NCI-H82 treated with DMSO at 0.1 percent for 48 hours (cell line): ENCODE data around the gene EYS.
"Not testable (repeated sequence)": the region's sequence is repeated elsewhere in the genome, so short reads cannot be mapped to it uniquely, and the experiment has no call there.

Source experiments
- DNase-seq: peaks from one replicate; lab custom pipeline; 2025; ENCODE audit not compliant: unreplicated experiment; lab: John Stamatoyannopoulos, UW

The EYS gene

DNA sequence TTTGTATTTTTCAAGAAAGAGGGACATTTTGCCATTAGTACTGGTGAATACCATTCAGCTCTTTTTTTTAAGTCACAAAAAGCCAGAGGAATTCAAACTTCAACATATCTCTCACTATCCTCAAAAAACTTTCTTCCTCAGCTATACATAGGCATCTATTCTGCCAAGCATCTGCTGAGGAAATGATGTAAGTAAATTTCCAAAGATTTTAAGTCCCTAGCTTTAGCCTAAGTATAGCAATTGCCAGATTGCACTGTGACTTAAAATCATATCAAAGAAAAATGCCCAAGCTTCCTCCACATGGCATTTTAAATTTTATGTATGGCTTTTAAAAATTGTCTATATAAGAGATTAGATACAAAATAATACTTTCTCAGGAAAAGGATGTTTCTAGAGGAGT lies 237.4 kb downstream of the EYS start:
- DNase-seq = no peak

DNA sequence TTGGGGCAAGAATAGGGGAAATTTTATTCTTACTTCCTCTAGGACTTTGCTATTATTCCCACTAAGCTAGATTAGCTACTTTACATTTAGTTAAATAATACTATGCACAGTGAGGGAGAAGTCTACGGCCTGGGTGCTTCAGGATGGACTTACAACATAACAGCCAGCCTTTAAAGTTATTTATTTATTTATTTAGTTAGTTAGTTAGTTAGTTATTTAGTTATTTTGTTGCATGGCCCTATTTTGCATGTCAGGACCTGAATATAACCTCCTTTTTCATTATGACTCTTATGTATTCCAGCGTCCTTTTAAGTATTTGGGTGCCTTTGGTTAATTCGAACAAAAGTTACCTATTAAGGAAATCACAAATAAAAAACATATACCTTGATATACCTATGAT lies 238.7 kb downstream of the EYS start:
- DNase-seq = no peak

DNA sequence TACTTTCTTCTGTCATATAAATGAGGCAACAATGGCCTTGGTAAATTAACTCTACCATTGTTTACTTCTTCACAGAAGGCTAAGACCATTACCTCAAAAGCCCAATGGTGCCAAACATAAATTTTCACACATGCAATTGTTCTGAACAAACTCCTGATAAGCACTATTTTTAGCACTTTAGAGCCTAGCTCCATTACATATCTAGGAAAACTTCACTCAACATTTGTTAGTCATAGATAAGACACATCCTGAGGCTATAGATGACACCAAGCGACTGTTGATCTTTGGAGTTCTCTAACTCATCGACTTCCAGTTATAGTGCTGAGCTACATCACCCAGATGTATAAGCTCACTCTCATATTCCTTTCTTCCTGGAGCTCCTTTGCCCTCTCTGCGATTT lies 245.9 kb downstream of the EYS start:
- peak; percentile 36 for DNase-seq

DNA sequence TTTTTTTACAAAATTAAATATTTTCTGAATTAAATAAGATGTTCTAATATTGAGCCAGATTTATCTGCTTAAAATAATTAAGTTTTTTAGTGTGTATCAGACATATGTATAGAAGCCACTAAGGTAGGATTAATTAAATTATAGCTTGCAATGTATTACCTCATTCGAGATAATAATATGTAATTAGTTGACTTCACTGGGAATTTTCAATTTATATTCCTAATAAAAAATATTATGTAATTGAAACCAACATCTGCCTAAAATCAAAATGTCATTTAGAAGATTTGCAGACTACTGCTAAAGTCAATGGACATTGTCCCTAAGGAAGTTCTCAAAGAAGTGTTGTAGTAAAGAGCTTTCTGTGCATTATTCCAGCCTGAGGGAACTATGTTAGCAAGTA lies 254.7 kb downstream of the EYS start:
- DNase-seq = no peak

DNA sequence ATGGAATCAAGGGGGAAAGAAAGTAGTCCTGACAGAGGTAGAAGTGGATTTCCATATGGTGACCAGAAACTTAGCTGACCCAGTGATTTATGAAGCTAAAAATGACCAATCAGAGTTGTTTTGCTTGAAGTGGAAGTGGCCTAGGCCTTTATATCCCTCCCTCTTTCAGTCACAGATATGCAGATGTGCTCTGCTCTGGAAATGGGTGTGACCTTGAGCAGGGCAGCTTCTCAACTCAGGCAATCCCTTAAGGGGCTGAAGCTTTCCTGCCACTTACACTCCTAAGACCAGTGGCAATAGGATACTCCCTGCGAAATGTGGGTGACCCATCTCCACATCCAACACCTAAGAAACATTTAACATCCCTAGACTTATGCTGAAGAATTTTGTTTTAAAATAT lies 256.6 kb downstream of the EYS start:
- no peak for DNase-seq

DNA sequence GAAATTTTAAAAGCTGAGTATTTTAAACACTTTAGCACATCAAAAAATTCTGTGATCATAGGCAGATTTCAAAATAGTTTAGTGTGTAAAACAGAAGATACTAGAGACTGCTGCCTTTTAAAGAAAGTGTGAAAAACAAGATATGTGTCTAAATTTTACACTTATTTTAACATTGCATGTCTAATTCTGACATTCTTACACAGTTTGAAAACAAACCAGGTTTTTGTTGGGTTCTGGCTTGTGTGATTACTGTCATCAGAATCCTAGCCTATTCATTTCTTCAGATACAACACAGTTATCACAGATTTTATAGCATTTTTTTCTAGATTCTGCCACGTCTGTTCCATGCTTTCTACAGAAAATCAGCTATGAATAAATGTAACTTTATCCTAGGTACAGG lies 257.1 kb downstream of the EYS start:
- DNase-seq = no peak

DNA sequence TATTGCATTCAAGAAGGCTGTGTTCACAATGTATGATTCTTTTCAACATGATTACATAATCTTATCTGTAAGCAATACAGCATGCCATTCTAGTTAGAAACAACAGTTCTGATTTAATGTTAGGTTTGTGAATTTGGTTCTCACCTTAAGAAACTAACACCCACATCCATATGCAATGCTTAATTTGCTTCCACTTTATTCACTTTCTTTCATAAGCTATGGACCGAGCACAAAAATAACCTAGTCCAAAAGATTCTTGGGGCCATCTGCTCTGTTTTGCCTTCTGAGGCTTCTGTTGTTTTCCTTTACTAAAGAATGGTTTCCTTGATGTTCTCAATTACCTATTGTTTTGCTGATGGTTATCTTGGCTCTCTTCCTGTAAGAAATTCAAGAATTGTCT lies 258.2 kb downstream of the EYS start:
- no peak for DNase-seq

DNA sequence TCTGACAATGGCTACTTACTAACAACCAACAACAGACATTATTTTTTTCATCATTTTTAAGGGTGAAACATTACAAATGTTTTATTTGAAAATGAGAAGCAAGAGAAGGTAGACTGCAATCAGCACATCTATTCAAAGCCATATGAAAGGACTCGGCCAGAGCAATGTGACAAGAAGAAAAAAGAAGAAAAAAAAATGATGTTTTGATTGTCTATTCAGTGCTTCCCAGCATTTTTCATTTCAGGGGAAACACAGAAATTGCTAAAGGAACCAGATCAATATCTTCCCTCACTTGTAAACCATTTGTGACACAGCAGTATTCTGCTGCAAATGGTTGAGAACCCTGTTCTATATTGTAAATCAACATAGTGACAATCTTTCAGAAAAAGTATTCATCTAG lies 270.7 kb downstream of the EYS start:
- no peak for DNase-seq

DNA sequence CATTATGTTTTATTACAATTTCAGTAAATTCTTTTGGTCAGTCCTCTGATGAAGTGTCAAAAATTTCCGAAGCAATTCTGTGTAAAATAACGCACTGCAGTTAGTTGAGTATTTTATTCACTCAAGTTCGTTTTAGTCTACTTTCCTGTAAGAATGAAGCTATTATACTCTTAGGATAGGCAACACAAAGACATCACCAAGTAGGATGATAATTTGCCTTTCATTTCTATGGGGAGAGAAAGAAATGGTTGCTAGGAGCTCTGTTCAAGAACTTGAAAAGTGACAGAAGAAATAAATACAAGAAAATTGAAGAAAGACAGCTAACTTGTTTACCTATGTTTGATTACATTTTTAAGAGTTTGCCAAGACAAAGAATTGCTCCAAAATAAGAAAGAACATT lies 290.4 kb downstream of the EYS start:
- DNase-seq = no peak

DNA sequence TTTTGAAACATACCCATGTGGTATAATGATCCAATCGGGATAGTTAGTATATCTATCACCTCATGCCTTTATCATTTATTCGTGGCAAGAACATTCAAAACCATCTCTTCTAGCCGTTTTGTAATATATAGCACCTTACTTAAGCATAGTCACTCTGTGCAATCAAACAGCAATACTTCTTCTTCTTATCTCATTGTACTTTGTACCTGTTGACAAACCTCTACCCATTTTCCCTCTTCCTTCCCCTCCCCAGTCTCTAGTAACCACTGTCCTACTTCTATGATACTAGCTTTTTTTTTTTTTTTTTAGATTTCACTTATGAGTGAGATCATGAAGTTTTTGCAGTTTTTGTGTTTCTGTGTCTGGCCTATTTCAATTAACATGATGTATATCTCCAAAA lies 296.7 kb downstream of the EYS start:
- no peak for DNase-seq

DNA sequence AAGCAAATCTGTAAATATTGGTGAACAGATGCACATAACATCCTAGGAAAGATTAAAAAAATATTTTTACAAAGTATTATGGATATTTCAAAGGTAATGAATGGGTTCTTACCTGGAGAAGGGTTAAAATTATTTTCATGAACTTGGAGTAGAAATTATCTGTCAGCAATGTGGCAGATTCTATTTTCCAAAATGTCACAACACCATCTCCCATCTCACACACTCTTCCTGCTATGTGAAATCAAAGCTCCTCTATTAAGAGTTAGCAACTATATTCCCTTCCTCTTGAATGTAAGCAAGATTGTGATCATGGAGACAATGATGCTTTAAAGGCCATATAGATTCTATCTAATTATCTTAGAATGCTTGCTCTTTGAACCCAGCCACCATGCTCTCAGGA lies 304.5 kb downstream of the EYS start:
- DNase-seq = no peak

DNA sequence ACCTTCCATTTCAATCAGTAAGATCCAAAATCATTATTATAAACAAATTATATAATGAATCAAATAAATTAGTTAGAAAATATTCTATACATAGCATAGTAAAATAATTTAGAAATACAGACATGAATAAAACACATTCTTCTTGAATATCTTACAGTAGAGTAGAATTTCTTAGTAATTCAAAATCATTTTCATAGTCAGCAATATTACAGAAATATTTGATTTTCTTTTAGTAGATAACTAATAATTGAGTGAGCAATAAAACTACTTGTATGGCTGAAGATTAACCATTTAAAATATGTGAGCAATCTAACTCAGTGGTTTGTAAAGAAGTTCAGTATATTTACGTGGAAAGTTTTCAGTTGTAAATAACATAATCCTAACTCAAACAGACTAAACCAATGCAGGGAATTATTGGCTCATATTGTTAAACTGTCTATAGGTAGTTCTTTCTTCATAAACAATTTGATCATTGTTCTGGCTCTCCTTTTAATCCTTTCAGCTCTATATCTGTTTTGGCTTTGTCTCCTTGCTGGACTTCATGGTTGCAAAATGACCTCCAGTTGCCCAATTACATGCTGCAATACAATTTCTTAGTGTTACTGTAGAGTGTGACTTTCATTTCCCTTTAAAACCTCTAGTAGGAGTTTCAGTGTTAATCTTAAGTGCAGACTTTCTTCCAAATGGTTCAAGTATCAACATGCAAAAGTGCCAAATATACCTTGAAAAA lies 307.5 kb downstream of the EYS start:
- DNase-seq = no peak

DNA sequence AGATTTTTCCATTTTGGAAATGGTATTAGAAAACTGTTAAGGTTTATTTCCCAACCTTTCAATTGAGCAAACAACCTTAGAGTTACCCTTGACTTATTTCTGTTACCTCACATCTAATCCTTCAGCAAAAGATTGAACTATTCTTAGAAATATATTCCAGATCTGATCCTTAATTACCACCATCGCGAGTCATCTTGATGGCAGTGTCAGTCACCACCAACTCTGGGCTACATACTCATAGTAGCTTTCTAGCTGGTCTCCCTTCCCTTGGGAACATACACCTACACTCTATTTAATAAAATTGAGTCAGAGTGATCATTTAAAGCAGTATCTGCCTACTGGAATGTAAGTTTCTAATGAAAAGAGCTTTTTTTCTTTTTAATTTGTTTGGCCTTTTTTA lies 308.2 kb downstream of the EYS start:
- DNase-seq = no peak

DNA sequence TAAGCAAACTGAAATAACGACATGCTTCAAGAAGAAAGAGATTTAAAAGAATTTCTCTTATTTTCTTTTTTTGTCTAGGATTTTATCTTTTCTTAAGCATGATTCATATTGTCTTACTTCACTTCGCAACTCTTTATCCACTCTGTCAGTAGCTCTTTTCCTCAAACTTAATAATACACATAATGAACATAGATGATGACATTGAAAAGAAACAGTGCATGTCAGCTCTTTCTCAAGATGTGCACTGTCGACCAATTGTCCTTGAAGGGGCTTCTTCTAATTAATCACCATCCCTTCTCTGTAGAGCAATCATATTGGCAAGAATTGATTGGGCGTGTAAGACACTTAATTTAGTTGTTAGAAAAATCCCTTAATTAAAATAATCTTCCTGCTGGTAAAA lies 356.5 kb downstream of the EYS start:
- DNase-seq = no peak

DNA sequence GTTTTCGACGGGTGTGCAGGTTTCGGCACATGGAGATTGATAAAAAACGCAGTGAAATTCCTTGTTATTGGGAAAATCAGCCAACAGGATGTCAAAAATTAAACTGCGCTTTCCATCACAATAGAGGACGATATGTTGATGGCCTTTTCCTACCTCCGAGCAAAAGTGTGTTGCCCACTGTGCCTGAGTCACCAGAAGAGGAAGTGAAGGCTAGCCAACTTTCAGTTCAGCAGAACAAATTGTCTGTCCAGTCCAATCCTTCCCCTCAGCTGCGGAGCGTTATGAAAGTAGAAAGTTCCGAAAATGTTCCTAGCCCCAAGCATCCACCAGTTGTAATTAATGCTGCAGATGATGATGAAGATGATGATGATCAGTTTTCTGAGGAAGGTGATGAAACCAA lies 404.4 kb downstream of the EYS start:
- DNase-seq = not testable (repeated sequence)

DNA sequence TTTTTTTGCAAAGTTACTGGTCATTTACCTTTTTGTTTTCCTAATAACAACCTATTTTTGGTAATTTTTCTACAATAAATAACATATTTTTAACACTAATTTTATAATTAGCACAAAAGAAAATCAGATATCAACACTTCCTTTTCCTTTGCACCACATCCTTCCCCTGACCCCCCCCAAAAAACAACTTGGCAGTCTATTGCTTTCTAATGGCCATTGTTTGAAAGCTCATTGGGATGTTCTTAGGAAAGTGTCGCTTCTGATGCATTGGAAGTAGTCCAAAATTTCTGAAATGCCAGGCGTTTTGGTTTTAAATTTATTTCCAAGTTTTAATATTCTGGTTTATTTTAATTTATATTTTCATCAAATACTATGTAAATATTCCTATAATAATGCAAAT lies 407.8 kb downstream of the EYS start:
- no peak for DNase-seq

DNA sequence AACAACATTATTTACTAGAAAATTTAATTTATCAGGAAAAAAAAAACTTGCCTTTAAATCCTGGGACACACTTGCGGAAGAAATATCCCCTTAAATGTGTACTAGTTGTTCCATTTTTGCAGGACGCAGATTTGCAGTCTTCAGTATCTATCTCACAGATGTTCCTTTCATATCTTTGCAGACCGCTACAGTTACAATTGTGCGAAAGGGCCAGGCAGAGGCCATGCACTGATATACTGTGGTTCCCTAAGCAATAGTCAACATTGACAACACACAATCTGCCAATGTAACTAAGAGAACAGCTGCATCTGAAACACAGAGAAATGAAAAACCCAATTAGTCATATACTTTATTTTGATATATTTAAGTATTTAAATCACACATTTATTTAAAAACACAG lies 411.2 kb downstream of the EYS start:
- no peak for DNase-seq

DNA sequence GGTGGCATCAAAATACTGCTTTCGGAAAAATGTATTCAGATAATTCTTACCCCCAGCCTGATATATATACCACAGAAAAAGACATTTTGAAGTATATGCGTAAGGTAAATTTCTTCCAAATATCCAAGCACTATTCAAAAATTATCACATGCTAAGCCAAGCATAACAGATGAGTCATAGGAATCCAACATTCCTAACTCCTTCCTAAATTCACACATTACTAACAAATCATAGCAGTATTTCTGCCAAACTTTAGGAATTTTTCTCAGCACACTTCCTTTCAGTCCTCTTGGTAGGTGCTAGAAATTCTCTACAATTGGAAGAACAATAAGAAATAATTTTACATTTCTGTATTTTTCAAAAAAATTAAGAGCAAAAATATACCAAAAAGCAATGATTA lies 417.5 kb downstream of the EYS start:
- no peak for DNase-seq

DNA sequence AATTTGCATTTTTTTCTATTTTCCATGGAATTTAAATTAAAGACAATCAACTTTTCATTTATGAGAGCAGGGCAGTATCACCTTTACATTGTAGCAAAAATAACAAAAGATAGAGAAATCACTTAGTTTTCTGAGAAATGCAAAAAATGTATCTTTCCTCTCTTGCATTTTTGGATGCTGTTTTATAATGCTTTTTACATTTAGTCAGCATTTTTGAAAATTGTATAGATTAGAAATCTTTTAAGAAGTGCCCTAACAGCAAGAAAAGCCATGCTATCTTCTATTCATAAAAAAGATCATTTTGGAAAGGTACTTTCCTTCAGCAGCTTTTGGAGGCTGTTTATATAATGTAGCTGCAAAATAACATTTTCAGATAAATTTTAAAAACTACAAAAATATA lies 421.8 kb downstream of the EYS start:
- no peak for DNase-seq

DNA sequence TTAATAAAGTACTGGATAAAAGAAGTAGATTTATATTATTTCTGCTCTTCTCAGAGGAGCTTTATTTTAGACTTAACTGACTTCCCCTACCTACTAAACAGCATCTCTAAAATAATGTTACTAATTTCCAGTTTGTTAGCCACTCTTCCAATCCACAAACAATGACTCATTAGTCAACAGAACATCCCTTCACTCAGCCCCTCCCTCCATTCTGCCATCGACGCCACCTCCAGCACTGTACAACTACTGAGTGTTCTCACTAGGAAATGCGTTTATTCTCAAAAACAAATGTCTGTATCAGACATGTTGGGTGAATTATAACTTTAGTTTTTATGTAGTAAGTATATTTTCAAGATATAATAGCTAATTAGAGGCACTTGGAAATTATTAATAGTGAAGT lies 427.0 kb downstream of the EYS start:
- DNase-seq = no peak

DNA sequence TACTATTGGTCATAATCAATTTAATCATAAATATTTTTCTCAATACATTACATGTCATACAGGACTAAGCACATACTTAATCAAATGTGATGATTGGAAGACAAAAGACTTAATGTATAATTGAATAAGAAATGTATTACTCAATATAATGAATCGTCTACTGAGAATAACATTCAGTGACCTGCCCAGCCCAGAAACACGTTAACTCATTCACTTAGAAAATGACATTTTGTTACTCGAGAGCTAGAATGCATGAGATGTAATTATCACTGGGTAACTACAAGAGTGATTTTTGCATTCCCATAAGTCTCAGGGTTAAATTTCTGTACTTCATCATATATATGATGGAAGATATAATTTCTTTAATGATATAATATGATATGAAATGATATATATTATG lies 444.8 kb downstream of the EYS start:
- no peak for DNase-seq

DNA sequence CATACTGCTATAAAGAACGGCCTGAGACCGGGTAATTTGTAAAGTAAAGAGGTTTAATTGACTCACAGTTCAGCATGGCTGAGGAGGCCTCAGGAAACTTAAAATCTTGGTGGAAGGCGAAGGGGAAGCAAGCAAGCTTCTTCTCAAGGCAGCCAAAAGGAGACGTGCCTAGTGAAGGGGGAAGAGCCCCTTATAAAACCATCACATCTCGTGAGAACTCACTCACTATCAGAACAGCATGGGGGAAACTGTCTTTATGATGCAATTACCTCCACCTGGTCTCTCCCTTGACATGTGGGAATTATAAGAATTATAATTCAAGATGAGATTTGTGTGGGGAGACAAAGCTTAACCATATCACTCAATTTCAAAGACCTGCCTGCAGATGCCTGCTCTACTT lies 447.0 kb downstream of the EYS start:
- DNase-seq = no peak

DNA sequence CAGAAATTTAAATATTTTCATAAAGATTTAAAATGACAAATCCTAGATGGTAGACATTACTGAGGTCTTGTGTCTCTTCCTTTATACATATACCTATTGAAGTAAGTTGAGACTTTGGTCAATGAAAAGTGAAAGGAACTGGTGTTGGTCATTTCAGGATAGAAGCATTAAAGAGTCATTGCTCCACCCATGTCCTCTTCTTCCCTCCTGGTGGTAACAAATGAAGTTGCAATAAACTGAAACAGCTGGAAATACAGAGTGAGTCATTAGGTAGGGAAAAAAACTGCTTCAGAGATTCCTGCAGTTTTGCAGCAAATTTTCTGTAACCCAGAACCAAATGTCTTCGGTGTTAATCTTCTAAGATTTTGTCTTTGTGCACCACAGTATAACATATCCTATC lies 448.0 kb downstream of the EYS start:
- no peak for DNase-seq

DNA sequence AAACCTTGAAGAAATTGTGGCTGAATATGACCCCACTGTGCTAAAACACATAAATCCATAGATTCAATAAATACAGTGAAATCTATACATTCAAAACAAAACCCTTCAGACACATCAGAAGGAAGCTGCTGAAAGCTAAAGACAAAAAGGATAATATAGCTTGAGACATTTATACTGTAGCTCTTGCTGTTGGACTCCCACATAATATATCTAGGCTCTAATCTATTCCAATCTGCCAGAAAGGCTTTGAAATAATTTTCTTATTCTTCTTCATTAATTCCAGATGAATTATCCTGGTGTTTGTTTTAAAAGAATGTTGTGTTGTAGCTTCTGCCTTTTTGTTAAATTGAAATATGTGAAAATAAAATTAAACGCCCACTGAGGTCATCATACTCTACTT lies 454.0 kb downstream of the EYS start:
- DNase-seq = no peak
